ENCODE results near the gene PHOX2B.

PHOX2B gene

DNA sequence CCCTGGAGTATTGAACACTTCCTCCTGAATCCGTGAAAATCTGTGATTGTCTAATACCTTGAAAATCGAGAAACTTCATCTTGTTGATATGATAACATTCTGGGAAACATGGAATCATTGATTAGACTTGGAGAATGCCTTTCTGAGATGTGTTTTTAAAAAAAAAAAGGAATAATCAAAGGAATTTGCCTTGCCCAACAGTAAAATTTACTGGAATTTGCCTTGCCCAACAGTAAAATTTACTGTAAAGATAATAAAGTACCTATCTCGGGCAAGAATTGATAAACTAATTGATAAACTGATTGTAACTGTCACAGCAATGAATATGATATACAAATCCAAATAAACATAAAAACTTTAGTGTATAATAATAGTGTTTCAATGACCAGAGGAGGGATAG, 44.7 kb downstream of the PHOX2B start:
- Histone ChIP-seq H3K79me2 (no peaks in the 10 kb centered on the region), H3K4me2 (ENCODE audit: low read length) (no peak overlapping the region), H3K9me3 (ENCODE audit: control insufficient read depth, low read length) (no peaks in the 10 kb centered on the region), H3K9ac (no peak overlapping the region), H3K36me3 (ENCODE audit: control insufficient read depth, insufficient read depth, low read length) (no peaks in the 10 kb centered on the region), H2AFZ (no peak overlapping the region), H3K4me1 (no peaks in the 10 kb centered on the region), H3K4me3 (ENCODE audit: low read depth, low read length) (no peak overlapping the region), H3K27me3 (ENCODE audit: control insufficient read depth, insufficient read depth, low read length) (no peaks in the 10 kb centered on the region), H3K27ac (no peak overlapping the region)
- TF ChIP-seq, protein P1, sequence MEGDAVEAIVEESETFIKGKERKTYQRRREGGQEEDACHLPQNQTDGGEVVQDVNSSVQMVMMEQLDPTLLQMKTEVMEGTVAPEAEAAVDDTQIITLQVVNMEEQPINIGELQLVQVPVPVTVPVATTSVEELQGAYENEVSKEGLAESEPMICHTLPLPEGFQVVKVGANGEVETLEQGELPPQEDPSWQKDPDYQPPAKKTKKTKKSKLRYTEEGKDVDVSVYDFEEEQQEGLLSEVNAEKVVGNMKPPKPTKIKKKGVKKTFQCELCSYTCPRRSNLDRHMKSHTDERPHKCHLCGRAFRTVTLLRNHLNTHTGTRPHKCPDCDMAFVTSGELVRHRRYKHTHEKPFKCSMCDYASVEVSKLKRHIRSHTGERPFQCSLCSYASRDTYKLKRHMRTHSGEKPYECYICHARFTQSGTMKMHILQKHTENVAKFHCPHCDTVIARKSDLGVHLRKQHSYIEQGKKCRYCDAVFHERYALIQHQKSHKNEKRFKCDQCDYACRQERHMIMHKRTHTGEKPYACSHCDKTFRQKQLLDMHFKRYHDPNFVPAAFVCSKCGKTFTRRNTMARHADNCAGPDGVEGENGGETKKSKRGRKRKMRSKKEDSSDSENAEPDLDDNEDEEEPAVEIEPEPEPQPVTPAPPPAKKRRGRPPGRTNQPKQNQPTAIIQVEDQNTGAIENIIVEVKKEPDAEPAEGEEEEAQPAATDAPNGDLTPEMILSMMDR (IDR thresholded peaks at IDR 0.05): no peak

DNA sequence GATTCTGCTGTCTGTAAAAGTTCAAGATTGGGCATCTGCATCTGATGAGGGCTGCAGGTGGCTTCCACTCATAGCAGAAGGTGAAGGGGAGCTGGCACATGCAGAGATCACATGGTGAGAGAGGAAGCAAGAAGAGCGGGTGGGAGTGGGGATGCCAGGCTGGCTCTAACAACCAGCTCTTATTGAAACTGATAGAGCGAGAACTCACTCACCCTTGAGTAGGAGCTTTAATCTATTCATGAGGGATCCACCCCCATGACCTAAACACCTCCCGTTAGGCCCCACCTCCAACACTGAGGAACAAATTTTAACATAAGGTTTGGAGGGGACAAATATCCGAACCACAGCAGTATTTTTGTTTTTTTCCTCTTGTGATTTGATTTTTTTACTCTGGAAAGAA, 45.8 kb downstream of the PHOX2B start:
- Histone ChIP-seq H3K4me1 (no peaks in the 10 kb centered on the region), H2AFZ (no peak overlapping the region), H3K4me3 (ENCODE audit: low read depth, low read length) (no peak overlapping the region), H3K9me3 (ENCODE audit: control insufficient read depth, low read length) (no peaks in the 10 kb centered on the region), H3K36me3 (ENCODE audit: control insufficient read depth, insufficient read depth, low read length) (no peaks in the 10 kb centered on the region), H3K4me2 (ENCODE audit: low read length) (no peak overlapping the region), H3K9ac (no peak overlapping the region), H3K79me2 (no peaks in the 10 kb centered on the region), H3K27me3 (ENCODE audit: control insufficient read depth, insufficient read depth, low read length) (no peaks in the 10 kb centered on the region), H3K27ac (no peak overlapping the region)
- TF ChIP-seq, protein P1 (IDR thresholded peaks at IDR 0.05): no peak

DNA sequence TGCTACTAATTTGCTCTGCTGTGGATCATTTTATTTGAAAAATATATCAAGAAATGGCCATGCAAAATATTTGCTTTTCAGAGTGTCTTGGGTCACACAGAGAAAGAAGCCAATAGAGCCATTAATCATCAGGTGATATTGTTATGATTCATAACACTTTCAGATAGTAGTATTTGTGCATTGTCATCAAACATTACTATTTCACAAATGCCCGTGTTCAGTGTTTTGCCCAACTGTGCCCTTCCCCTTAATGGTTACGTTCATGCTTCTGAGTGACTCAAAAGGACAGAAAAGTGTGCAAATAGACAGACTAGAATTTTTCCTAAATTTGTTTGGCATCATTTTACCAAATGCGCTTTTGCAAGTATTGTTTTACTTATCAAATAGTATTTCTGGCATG, 46.5 kb downstream of the PHOX2B start:
- Histone ChIP-seq H3K9me3 (ENCODE audit: control insufficient read depth, low read length) (no peaks in the 10 kb centered on the region), H3K27me3 (ENCODE audit: control insufficient read depth, insufficient read depth, low read length) (no peaks in the 10 kb centered on the region), H3K27ac (no peak overlapping the region), H3K4me1 (no peaks in the 10 kb centered on the region), H2AFZ (no peak overlapping the region), H3K4me2 (ENCODE audit: low read length) (no peak overlapping the region), H3K4me3 (ENCODE audit: low read depth, low read length) (no peak overlapping the region), H3K36me3 (ENCODE audit: control insufficient read depth, insufficient read depth, low read length) (no peaks in the 10 kb centered on the region), H3K9ac (no peak overlapping the region), H3K79me2 (no peaks in the 10 kb centered on the region)
- TF ChIP-seq, protein P1 (IDR thresholded peaks at IDR 0.05): no peak

DNA sequence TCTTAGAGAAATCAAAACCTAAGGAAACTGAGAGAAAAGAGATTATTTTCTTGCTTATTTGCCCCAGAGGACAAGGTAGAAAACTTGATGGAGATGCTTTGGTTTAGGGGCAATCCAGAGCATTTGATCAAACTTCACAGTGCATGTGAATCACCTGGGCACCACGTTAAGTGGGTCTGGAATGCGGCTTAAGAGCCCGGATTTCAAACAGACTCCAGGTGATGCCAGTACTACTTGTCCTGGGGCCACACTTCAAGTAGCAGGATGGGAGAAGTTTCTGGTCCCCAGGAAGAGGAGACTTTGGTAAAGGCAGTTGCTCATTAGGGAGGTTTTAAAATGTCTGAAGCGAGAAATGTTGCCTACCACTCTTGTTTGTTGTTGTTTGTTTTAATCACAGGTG, 51.8 kb downstream of the PHOX2B start:
- H3K27me3 ChIP-seq (ENCODE audit: control insufficient read depth, insufficient read depth, low read length): no peaks in the 10 kb centered on the region
- no peaks in the 10 kb centered on the region for H3K36me3 ChIP-seq (ENCODE audit: control insufficient read depth, insufficient read depth, low read length)

DNA sequence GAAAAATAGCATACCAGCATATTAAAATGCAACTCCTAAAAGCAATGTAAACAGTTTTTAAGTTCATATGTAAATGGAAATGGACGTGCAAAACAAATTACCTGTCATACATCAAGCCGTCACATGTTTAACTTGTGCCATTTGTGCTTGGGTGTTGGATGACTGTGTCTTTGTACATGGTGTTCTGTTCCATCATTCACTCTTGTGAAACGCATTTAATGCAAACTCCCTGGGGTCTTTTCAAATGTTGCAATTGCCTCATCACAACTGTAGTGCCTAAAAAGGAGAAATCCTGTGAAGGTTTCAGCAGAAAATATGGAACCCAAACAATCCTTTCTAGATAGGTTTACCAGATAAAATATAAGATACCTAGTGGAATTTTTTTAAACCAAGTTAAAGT, 52.4 kb downstream of the PHOX2B start:
- H3K9me3 ChIP-seq (ENCODE audit: control insufficient read depth, low read length): no peaks in the 10 kb centered on the region
- TF ChIP-seq, protein P1 (IDR thresholded peaks at IDR 0.05): no peak

More for the DNA sequence above, 51.8 kb downstream of the PHOX2B start:
- Histone ChIP-seq H3K9ac (no peak overlapping the region), H3K79me2 (no peaks in the 10 kb centered on the region), H3K4me2 (ENCODE audit: low read length) (no peak overlapping the region), H3K27ac (no peak overlapping the region), H3K9me3 (ENCODE audit: control insufficient read depth, low read length) (no peaks in the 10 kb centered on the region), H3K4me1 (no peaks in the 10 kb centered on the region), H2AFZ (no peak overlapping the region), H3K4me3 (ENCODE audit: low read depth, low read length) (no peak overlapping the region)
- TF ChIP-seq, protein P1 (IDR thresholded peaks at IDR 0.05): no peak

More for the DNA sequence above, 52.4 kb downstream of the PHOX2B start:
- Histone ChIP-seq H3K79me2 (no peaks in the 10 kb centered on the region), H3K4me1 (no peaks in the 10 kb centered on the region), H3K9ac (no peak overlapping the region), H3K27me3 (ENCODE audit: control insufficient read depth, insufficient read depth, low read length) (no peaks in the 10 kb centered on the region), H3K4me2 (ENCODE audit: low read length) (no peak overlapping the region), H3K4me3 (ENCODE audit: low read depth, low read length) (no peak overlapping the region), H2AFZ (no peak overlapping the region), H3K27ac (no peak overlapping the region), H3K36me3 (ENCODE audit: control insufficient read depth, insufficient read depth, low read length) (no peaks in the 10 kb centered on the region)

Data from parathyroid adenoma (tissue), 2 donors.